Fibroblast of lung (primary cell): ENCODE results near the gene ATP5F1C. TPM values are rescaled to one million over a fixed set of nuclear protein-coding genes. Genes with fewer than 3 reads are reported as not detected.

ENCODE experiments used
- DNase-seq, 2 donors: peaks; one replicate each; pipeline versions ENCODE4 v3.0.0 to v3.0.0-alpha.2; 2010; ENCODE audit warnings: low read depth in 2 of 2
- H2AFZ ChIP-seq: 2 replicates; pipeline ENCODE4 v1.5.1; 2012; ENCODE audit warnings: low read length, control low read depth, inconsistent platforms
- H3K27ac ChIP-seq: 2 replicates; pipeline ENCODE4 v1.5.1; 2011; ENCODE audit warnings: low read length, control low read depth; ENCODE audit not compliant: insufficient read depth
- H3K27me3 ChIP-seq: 2 replicates; pipeline ENCODE4 v1.5.1; 2011; ENCODE audit warnings: mild to moderate bottlenecking, low read length; ENCODE audit not compliant: control insufficient read depth, insufficient read depth
- H3K36me3 ChIP-seq: 2 replicates; pipeline ENCODE4 v1.5.1; 2011; ENCODE audit warnings: low read length; ENCODE audit not compliant: control insufficient read depth, insufficient read depth
- H3K4me1 ChIP-seq: 2 replicates; pipeline ENCODE4 v1.5.1; 2011; ENCODE audit warnings: low read length; ENCODE audit not compliant: control insufficient read depth, insufficient read depth; ENCODE audit errors: extremely low read depth
- H3K4me2 ChIP-seq: 2 replicates; pipeline ENCODE4 v1.5.1; 2011; ENCODE audit warnings: low read length, control low read depth; ENCODE audit not compliant: insufficient read depth; ENCODE audit errors: extremely low read depth
- H3K4me3 ChIP-seq, 4 experiments: fragments of 200-600 bp in 1 of 4; sonication (generic) in 1 of 4; replicated peaks in 1 of 4; 2 replicates each; pipeline ENCODE4 v1.5.1; 2011 to 2016; ENCODE audit warnings: low read length in 4 of 4, low read depth in 3 of 4, mild to moderate bottlenecking in 3 of 4, control low read depth in 2 of 4, inconsistent platforms in 1 of 4, mixed read lengths in 1 of 4; ENCODE audit not compliant: insufficient read depth in 1 of 4; ENCODE audit errors: control extremely low read depth in 1 of 4
- H3K79me2 ChIP-seq: 2 replicates; pipeline ENCODE4 v1.5.1; 2012; ENCODE audit warnings: mild to moderate bottlenecking, low read length, inconsistent platforms; ENCODE audit not compliant: control insufficient read depth, insufficient read depth
- H3K9ac ChIP-seq: 2 replicates; pipeline ENCODE4 v1.5.1; 2011; ENCODE audit warnings: mild to moderate bottlenecking, low read length, control low read depth; ENCODE audit not compliant: insufficient read depth
- H3K9me3 ChIP-seq: 2 replicates; pipeline ENCODE4 v1.5.1; 2012; ENCODE audit warnings: low read depth, low read length; ENCODE audit not compliant: control insufficient read depth, insufficient read depth
- H4K20me1 ChIP-seq: 2 replicates; pipeline ENCODE4 v1.5.1; 2011; ENCODE audit warnings: low read length; ENCODE audit not compliant: control insufficient read depth, insufficient read depth; ENCODE audit errors: extremely low read depth
- CTCF ChIP-seq, 2 donors: IDR thresholded peaks in 1 of 2; conservative IDR thresholded peaks in 1 of 2; 1 replicate in 1 of 2; 2 replicates in 1 of 2; pipeline ENCODE4 v1.5.1; 2011 to 2012; ENCODE audit warnings: low read length in 2 of 2, control low read depth in 1 of 2, inconsistent platforms in 1 of 2, low read depth in 1 of 2, mild to moderate bottlenecking in 1 of 2
- EZH2 ChIP-seq: IDR thresholded peaks from 2 replicates; pipeline ENCODE4 v1.5.1; 2012; ENCODE audit warnings: low read length, control low read depth, mild to moderate bottlenecking; ENCODE audit errors: missing control alignments
- polyA plus RNA-seq, 2 donors: library from polyadenylated mRNA; depleted of rRNA in 1 of 2; stranded (reverse) in 1 of 2; unstranded in 1 of 2; fragments of >200 nt; gene quantifications; 2 replicates each; pipeline ENCODE4 v1.2.1, GENCODE V29; 2011 to 2012; ENCODE audit warnings: missing spikeins in 1 of 2
- total RNA-seq: library from RNA; depleted of rRNA; stranded (reverse); fragments of >200 nt; gene quantifications from 2 replicates; pipeline ENCODE4 v1.2.1, GENCODE V29; 2014

Gene ATP5F1C
- total and polyA plus RNA-seq, 2 donors (not counting 1 experiment from before 2014, with no cell fraction given): 170 to 353 TPM

DNA sequence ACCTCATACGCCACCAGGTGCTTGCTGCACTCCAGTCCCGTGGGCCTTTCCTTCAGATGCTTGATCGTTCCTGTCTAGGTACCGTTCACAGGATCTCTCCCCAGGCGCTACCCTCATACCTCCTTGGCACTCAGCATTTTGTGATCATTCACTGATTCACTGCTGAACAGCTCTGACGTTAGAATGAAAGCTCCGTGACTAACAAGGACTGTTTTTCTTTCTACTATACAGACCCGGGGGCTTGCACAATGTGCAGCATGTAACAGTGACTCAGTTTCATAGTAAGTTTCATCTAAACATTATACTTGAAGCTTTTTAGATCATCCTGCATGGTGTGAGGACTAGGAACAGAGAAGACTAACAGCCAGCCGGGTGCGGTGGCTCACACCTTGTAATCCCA, 20.8 kb upstream of the ATP5F1C start:
- no peak overlapping the region for H3K27ac ChIP-seq
- H3K36me3 ChIP-seq: no peaks in the 10 kb centered on the region
- no peaks in the 10 kb centered on the region for H3K79me2 ChIP-seq
- TF ChIP-seq CTCF (conservative IDR thresholded peaks at IDR 0.05 in 1 of 2, IDR thresholded peaks at IDR 0.05 in 1 of 2; ENCODE audit: low read depth in 1 of 2, low read length in 2 of 2) (no peak), EZH2 (no peak)
- H3K27me3 ChIP-seq: no peaks in the 10 kb centered on the region
- no peak overlapping the region for H3K9ac ChIP-seq
- H2AFZ ChIP-seq: no peak overlapping the region
- no peaks in the 10 kb centered on the region for H3K4me1 ChIP-seq
- no peak overlapping the region for H3K4me2 ChIP-seq
- peak; percentile 83 to 84 for DNase-seq
- H3K4me3 ChIP-seq: no peak overlapping the region
- no peaks in the 10 kb centered on the region for H3K9me3 ChIP-seq
- no peaks in the 10 kb centered on the region for H4K20me1 ChIP-seq

GRCh38 chr10:7768417-7768816, 19.6 kb upstream of the ATP5F1C start:
- TF ChIP-seq EZH2 (no peak), CTCF (conservative IDR thresholded peaks at IDR 0.05 in 1 of 2, IDR thresholded peaks at IDR 0.05 in 1 of 2; ENCODE audit: low read depth in 1 of 2, low read length in 2 of 2) (no peak)

GRCh38 chr10:7773845-7774801, 13.9 kb upstream of the ATP5F1C start:
- Histone ChIP-seq H3K27me3 (no peaks in the 10 kb centered on the region), H4K20me1 (no peaks in the 10 kb centered on the region), H3K9ac (no peak overlapping the region), H3K4me2 (no peak overlapping the region), H2AFZ (no peak overlapping the region), H3K36me3 (peaks cover 7% of the 10 kb centered on the region), H3K4me3 (no peak overlapping the region), H3K9me3 (no peaks in the 10 kb centered on the region), H3K79me2 (no peaks in the 10 kb centered on the region), H3K27ac (no peak overlapping the region), H3K4me1 (no peaks in the 10 kb centered on the region)
- TF ChIP-seq EZH2 (no peak), CTCF (conservative IDR thresholded peaks at IDR 0.05 in 1 of 2, IDR thresholded peaks at IDR 0.05 in 1 of 2; ENCODE audit: low read depth in 1 of 2, low read length in 2 of 2) (no peak)
- DNase-seq: no peak

More at GRCh38 chr10:7768417-7768816, 19.6 kb upstream of the ATP5F1C start:
- Histone ChIP-seq H3K79me2 (no peaks in the 10 kb centered on the region), H3K9ac (no peak overlapping the region), H3K4me1 (no peaks in the 10 kb centered on the region), H3K9me3 (no peaks in the 10 kb centered on the region), H3K4me2 (no peak overlapping the region), H3K4me3 (no peak overlapping the region), H3K27ac (no peak overlapping the region), H2AFZ (no peak overlapping the region), H3K27me3 (no peaks in the 10 kb centered on the region), H3K36me3 (no peaks in the 10 kb centered on the region), H4K20me1 (no peaks in the 10 kb centered on the region)
- DNase-seq: no peak
